Daoy (cell line): Measurements from ENCODE around the gene TEX101. TPM values are rescaled to one million over a fixed set of nuclear protein-coding genes. Genes with fewer than 3 reads are reported as not detected.
A peak's percentile ranks its signal among the peaks of the same experiment; 100 is the strongest.
"Not testable (repeated sequence)": the region's sequence is repeated elsewhere in the genome, so short reads cannot be mapped to it uniquely, and the experiment has no call there.

Experiments
- DNase-seq: peaks from one replicate; pipeline ENCODE4 v3.0.0-alpha.2; 2015; ENCODE audit warnings: low read depth
- total RNA-seq: library from RNA; depleted of rRNA; stranded (reverse); fragments of >200 nt; shearing (Covaris generic); gene quantifications from 2 replicates; pipeline ENCODE4 v1.2.3, GENCODE V29; 2014; rRNA removed

The TEX101 gene, protein sequence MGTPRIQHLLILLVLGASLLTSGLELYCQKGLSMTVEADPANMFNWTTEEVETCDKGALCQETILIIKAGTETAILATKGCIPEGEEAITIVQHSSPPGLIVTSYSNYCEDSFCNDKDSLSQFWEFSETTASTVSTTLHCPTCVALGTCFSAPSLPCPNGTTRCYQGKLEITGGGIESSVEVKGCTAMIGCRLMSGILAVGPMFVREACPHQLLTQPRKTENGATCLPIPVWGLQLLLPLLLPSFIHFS
- total RNA-seq: not detected in 2 replicates

DNA sequence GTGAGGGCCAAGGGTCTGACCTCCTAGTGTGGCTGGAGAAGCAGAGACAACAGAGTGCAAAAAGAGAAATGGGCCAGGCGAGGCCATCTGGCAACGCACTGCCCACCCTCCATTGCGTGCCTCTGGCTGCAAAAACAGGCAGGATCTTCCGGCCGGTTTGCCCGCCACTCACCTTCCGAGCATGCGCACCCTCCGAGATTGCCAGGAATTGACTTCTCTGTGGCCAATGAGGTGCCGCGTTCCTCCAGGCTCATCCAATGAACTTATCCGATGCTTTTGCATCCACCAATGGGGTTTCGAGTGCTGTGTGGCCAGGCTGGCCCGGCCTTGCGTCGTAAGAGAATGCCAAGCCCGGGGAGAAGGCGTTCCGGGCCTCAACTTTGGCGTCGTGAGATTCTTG lies at the start of gene TEX101:
TSS of gene TEX101 (plus strand) at position 337 of the 400 bp plus-strand sequence. CDS start 1,030 bp downstream, outside the sequence.
- DNase-seq: no peak

DNA sequence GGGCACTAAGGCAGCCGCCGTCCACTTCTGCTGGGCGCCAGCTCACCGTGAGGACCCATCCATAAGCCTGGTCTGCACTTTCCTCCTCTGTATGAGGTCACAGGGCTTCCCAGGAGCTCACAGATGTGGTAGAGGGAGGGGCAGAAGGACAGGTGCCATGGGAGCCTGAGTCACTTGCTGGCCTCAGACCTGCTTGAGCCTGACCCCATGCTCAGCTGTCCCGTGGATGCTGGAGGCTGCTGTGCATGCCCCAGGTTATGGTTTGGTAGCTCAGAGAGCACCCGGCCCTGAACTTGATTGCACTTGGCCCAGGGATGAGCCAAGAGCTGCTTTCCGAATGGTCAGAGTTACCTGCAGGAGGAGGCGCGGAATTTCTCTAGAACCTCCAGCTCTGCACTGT lies 49.0 kb upstream of the TEX101 start:
- not testable (repeated sequence) for DNase-seq

DNA sequence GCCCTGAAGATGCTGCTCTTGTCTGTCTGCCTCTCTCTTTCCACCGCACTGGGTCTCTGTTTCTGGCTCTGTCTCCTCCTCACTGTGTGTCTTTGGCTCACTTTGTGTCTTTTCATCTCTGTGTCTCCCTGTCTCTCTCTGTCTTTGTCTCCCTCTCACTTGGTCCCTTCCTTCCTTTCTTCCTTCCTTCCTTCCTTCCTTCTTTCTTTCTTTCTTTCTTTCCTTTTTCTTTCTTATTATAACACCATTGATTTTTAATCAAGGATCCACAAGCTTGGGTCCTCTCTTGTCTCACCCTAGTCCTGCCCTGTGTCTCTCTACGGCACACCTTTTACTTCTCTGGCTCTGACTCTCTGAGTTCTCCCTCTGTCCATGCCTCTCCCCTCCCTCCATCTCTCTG lies 46.9 kb upstream of the TEX101 start:
- DNase-seq: no peak

DNA sequence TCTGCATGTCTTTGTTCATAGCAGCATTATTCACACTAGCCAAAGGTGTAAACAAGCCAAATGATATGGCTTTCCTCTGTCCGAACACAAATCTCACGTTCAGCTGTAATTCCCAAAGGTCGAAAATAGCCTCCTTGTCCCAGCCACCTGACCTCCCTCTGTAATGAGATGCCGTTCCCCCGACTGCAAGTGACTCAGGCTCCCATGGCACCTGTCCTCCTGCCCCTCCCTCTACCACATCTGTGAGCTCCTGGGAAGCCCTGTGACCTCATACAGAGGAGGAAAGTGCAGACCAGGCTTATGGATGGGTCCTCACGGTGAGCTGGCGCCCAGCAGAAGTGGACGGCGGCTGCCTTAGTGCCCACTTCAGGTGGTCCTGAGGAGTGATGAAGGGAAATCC lies 45.8 kb upstream of the TEX101 start:
- not testable (repeated sequence) for DNase-seq

DNA sequence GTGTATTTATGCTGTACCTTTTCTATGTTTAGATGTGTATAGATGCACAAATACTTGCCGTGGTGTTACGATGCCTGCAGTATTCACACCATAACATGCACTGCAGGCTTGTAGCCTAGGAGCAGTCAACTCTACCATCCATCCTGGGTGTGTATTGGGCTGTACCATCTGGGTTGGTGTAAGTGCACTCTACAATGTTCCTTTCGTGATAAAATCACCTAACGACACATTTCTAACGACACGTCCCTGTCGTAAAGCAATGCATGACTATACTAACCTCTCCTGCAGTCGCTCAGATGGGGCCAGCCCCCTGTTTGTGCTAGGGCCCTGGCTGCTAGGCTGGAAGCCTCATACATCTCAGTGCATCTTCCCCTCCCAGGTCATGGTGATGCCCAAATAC lies 42.8 kb upstream of the TEX101 start:
- DNase-seq: no peak

DNA sequence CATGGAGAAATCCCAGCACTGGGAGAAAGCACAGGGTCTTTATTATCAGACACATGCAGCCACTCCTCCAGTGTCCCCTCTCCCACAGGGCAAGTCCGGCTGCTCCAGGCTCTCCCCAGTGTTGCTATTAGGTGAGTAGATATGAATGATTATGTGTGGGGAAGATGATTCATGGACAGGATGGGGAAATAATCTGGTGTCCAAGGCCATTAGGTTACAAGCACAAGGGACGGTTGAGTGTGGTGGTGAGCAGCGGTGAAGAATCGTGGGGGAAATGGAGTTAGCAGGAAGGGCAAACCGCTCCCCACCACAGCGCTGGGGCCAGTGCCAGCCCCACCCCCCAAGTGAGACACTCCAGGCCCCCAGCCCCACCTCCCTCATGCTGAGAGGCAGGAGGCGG lies 42.2 kb upstream of the TEX101 start:
- DNase-seq: no peak

DNA sequence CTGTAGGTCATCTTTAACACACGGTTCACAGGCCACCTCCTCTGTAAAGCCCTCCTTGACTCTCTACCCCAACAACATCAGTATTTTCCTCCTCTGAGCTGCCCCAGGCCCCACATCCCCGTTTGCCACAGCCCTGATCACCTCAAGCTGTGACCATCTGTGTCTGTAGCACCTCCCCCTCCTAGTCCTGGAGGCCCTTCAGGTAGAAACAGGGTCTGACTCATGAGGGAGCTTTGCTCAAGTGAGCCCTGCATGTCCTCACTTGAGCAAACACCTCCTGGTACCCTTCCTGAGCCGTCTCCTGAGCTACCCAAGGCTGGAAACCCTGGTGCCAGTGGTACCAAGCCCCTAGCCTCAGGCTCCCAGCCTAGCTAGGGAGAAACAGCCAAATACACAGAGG lies 37.1 kb upstream of the TEX101 start:
- not testable (repeated sequence) for DNase-seq

DNA sequence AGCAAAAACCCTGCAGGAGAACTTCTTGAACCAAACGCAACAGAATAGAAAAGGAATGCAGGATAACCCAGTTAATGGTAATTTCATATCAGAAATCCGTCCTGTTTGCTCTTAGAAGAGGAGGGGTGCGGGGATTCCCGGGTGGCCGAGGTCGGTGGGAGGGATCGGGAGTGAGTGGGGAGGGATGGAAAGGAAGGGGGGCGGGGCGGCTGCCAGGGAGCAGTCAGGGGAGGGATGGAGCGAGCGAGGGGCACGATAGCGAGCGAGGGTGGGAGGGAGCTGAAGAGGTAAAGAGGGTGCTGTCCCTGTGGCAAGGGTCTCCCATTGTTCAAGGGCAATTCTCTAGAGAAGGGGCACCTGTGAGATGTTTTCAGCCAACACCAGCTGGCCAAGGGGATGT lies 34.7 kb upstream of the TEX101 start:
- DNase-seq: no peak

DNA sequence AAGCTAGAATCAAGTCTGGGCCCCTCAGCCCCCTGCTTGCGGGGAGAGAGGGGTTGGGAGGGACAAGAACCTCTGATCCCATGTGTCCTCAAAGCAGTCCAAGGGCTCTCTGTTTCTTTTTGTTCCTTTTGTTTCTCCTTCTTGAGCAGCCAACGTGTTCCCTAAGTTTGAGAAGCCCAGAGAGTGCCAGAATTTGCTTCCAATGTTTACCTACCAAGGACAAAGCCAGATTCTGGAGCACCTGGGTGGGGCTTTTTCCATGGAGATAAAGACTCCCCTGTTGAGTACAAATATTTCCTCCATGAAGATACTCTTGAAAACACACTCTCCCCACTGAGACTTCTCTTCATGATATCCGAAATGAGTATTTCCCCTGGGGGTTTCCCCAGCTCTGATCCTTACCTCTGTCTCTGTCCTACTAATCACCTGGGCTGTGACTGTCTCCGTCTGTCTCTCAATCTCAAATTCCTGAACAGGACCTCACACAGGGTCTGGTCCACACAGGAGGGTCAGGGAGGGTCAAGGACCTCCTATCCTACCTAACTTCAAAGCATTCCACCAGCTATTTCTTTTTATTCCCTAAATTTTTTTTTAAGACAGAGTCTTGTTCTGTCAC lies 33.8 kb upstream of the TEX101 start:
- no peak for DNase-seq

DNA sequence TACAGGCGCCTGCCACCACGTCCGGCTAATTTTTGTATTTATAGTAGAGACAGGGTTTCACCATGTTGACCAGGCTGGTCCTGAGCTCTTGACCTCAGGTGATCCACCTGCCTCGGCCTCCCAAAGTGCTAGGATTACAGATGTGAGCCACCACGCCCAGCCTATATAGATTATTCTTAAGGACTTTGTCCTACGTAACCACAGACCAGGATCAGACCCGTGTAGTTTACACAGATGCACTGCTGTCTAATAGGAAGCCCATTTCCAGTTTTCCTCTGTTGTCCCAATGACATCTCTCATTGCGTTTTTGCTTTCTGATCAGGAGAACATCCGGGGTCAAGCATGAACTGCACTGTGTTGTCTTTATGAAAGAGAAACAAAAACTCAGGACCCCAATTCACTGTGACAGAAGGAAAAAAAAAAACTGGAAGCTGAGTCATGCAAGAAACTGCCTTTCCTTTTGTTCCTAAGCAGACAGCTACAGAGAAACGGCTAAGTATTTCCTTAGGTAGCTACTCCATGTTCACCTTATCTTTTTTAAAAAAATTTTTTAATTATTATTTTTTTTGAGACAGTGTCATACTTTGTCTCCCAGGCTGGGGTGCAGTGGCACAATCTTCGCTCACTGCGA lies 32.0 kb upstream of the TEX101 start:
- not testable (repeated sequence) for DNase-seq

DNA sequence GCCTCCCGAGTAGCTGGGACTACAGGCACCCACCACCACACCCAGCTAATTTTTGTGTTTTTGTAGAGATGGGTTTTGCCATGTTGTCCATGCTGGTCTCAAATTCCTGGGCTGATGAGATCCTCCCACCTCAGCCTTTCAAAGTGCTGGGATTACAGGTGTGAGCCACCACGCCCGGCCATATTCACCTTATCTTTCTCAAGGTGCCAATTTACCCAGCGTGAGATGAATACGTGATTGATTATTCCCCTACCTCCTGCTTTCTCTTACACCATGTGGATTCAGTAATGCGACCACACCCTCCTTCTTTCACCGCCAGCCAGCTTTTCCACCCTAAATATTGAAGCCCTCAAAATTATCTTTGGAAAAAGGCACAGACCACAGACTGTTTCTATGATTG lies 31.4 kb upstream of the TEX101 start:
- not testable (repeated sequence) for DNase-seq

DNA sequence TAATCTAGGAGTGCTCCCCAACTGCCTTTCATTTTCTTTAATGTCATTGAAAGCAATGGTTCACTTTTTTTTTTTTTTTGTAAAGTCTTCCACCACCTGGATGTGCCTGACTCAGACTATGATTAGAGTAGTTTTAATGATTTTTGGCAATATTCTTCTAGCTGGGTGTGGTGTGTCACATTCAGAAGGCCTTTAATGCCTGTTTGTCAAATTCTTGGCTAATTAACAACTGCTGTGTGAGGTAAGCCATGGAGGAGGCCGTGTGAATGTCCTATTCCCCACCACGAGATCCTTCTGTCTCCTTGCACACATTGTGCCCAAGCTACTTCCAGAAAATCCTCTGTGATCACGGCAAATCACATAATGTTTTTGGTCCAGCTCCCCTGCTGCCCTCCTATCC lies 30.9 kb upstream of the TEX101 start:
- DNase-seq: not testable (repeated sequence)

DNA sequence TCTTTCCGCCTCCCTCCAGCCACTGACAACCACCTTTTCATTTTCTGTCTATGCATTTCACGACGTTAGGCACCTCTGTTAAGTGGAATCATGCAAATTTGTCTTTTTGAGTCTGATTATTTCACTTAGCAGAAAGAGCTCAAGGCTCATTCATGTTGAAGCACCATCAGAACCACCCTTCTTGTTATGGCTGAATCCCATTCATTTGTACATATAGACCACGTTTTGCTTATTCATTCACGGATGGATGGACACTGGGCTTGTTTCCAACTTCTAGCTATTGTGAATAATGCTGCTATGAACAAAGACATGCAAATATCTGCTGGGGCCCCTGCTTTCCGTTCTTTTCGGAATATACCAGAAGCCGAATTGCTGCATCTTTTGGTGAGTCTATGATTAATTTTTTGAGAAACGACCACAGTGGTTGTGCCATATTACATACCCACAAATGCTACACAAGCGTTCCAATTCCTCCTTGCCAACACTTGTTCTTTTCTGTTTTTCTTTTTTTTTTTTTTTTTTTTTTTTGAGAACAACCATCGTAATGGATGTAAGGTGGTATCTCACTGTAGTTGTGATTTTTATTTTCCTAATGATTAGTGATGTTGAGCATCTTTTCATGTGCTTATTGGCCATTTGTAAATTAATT lies 23.7 kb upstream of the TEX101 start:
- peak; percentile 79 for DNase-seq

DNA sequence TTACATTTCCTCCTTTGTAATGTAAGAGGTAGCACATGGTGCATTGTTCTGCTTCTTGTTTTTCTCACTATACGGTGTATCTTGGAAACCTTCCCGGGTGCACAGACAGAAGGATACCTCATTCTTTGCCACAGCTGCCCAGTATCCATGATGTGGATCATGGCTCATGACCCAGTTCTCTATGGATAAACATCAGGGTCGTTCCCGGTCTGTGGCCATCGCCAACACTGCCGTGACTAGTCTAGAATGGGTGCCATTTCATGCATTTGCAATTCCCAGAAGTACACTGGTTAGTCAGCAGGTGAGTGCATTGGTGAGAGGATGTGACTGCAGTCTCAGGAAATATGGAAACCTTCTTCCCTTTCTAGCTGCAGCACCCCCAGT lies 23.1 kb upstream of the TEX101 start:
- DNase-seq: not testable (repeated sequence)

DNA sequence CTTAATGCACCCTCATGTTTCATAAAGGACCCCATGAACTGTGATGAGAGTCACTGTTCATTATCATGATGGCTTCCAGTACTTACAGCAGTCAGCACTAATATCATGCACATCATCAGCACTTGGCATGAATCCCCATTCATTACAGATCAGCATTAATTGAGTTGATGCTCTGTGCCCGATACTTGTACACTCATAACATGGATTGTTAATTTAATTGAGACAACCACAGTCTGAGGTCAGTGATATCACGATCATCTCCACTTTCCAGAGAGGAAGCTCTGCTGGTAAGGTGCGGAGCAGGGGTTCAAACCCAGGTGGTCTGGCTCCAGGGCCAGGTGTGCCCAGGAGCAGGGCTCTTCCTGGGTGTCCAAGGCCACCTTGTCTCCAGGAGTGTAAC lies 21.2 kb upstream of the TEX101 start:
- not testable (repeated sequence) for DNase-seq

DNA sequence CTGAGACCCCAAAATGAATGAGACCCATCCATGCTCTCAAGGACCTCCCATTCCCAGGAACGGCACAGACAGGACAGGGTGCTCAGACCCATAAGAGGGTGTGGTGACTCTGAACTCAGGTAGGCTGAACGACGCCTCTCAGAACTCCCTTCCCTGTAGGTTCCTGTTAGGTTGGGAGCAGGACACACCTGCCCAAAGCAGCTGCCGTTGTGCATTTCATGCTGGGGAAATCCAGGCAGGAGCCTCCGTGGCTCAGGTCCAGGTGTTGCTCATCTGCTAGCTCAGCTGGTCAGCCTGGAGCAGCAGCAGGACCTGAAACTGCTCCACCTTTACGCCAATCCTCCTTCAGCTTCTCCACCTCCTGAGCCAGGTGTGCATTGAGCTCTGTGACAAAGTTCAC lies 19.1 kb upstream of the TEX101 start:
- no peak for DNase-seq

DNA sequence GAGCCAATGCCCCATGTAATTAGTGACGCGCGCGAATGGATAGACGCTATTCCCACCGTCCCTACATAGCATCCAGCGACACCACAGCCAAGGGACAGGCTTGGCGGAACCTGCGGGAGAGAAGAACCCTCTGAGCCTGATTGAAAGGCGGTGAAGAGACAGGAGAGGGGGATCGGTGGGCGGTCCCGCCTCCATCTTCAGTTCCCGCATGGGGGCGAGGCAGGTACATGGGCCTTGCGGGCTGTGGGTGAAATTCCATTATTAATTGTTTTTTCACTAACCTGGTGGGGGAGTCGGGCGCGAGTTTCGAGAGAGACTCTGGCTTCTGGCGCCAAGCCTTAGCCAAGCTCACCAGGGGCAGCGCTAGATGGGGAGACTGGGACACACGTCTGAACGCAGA lies 8.4 kb upstream of the TEX101 start:
- no peak for DNase-seq

DNA sequence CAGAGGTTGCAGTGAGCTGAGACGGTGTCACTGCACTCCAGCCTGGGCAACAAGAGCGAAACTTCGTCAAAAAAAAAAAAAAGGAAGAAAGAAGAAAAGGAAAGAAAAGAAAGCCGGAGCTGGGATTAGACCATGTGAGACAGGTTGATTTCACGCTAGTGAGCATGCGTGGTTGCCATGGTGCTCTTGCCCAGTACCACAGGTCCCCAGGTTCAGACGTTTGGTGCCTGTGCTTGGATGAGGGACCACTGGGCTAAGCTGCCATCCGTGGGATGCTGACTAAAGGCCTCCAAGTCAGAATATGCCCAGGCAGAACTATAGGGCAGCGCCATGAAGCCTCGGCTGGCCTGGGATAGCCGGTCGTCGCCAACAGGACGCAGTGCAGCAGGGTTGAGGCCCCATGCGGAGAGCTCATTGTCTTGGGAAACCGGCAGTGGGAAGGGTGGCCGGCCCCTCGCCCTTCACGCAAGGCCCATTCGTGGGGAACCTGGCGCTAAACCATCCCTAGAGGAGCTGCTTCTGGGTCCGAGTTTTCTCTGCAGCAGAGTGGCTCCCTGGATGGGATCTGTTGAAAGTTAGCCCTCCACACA lies 7.2 kb upstream of the TEX101 start:
- DNase-seq: no peak

DNA sequence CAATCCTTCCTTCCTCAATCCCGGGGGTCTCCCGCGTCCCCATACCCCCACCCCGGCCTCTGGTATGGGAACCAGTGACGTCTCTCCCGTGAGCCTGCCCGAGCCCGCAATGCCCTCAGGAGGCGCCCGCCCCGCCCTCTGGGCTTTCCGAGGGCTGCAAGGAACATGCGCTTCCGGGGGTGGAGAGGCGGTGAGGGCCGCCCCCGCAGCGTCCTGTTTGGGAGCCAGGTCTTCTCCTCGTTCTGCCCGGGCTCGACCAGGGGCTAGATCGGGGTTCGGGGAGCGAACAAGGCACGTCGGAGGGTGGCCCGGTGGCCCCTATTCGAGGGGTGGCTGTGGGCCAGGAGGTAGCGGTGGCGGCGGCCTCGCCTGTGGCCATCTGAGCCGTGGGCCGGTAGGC lies 6.6 kb upstream of the TEX101 start:
- no peak for DNase-seq

DNA sequence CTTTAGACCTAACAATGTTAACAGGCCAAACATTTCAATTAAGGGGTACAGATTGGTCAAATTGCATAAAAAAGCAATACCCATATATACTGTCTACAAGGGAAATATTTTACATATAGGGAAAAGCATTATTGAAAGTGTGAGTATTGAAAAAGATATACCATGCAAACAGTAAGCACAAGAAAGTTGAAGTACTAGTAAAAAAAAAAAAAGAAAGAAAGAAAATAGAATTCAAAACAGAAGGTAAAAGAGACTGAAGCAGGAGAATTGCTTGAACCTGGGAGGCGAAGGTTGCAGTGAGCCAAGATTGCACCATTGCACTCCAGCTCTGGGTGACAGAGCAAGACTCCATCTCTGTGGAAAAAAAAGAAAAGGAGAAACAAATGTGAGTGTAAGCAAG lies 5.3 kb upstream of the TEX101 start:
- DNase-seq: no peak

DNA sequence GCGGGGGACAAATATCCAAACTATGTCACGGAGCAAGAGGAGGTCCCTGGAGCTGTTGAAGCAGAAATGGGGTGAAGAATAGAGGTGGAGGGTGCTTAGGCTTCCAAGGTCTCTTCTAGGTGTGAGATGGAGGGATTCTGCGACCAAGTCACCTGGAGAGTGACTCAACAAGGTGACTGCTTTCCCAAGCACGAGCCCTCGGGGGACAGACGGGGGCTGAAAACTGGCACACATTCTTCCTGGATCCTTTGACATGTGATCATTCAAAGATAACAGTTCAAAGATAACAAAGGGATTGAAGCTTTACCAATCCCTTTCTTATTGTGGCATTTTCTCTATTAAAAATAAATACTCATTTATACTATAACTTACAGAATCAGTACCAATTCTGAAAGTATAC lies 2.2 kb upstream of the TEX101 start:
- DNase-seq: no peak

DNA sequence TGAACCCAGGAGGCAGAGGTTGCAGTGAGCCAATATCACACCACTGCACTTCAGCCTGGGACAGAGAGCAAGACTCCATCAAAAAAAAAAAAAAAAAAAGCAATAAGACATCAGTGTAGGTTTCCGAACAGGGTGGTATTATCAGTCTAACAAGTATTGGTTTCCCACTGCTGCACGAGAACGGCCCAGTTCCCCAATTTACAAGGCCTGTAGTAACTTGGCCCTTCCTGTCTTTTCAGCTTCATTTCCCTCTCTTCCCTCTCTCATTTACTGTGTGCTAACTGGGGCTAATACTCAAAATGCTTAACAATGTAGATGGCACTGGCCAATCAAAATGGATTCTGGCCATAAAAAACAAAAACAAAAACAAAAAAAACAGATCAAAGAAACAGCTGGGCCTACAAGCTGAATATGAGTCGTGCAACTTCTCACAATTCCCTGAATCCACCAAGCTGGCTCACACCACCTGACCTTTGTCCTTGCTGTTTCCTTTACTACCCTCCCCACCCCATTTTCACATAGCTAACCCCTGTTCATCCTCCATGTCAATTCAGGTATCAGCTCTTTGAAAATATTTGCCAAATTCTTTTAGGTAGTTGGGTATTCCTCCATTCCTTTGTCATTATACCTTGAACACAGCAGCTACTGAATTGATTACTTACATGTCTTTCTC lies 2.4 kb downstream of the TEX101 start:
- DNase-seq: no peak
